Measurements from ENCODE around the gene BRSK2. TPM values are rescaled to one million over a fixed set of nuclear protein-coding genes. Genes with fewer than 3 reads are reported as not detected.

Gene BRSK2
- total and polyA plus RNA-seq, 2 experiments from 2014 or later: 0.11 TPM; not detected in 1

GRCh38 chr11:1392111-1392510 lies 2.4 kb downstream of the BRSK2 start:
- Histone ChIP-seq H3K27me3 (replicated peaks; ENCODE audit: insufficient read depth) (peaks cover 14% of the 10 kb centered on the region), H3K79me2 (ENCODE audit: insufficient read depth) (no peaks in the 10 kb centered on the region), H3K9me2 (ENCODE audit: insufficient read depth) (no peaks in the 10 kb centered on the region), H3K4me2 (ENCODE audit: unreplicated experiment) (no peak overlapping the region), H3K4me3 (no peak overlapping the region), H3K4me1 (ENCODE audit: insufficient read depth) (no peaks in the 10 kb centered on the region), H3K9ac (no peak overlapping the region), H4K20me1 (ENCODE audit: insufficient read depth) (no peaks in the 10 kb centered on the region), H3K36me3 (ENCODE audit: low read depth) (no peaks in the 10 kb centered on the region), H3F3A (ENCODE audit: insufficient read depth) (no peaks in the 10 kb centered on the region), H2AFZ (no peak overlapping the region), H3K27ac (no peak overlapping the region), H3K9me3 (ENCODE audit: low read depth) (no peaks in the 10 kb centered on the region)
- in situ Hi-C loops (cut with MboI): no loop called here
- DNase-seq: no peak
- TF ChIP-seq EZH2phosphoT487 (IDR thresholded peaks at IDR 0.05; ENCODE audit: insufficient read depth, low read depth) (no peak), EZH2 (IDR thresholded peaks at IDR 0.05; ENCODE audit: insufficient read depth, poor library complexity, severe bottlenecking) (no peak)
- WGBS, 2 experiments (ENCODE audit: low coverage in 1 of 2, low lambda C conversion rate in 2 of 2, missing lambda C conversion rate in 2 of 2): 59 to 62% methylated on average over 12 of the region's 12 CpGs

DNA sequence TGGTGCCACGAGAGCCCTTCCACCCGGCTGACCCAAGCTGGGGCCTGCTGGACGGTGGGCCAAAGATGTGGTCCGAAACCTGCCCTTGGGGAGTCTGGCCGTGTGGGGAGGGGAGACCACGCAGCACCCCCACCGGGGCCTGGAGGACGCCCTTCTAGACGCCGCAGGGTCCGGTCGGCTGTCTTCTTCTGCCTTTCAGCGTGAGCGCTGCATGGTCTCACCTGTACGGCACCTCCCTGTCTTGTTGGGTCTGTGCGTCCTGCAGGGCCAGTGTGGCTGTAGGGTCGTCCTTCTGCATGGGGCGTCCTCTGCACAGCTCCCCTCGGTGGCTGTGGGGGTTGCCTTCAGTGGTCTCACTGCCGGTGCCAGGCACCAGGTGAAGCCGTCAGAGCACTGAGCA lies 2.8 kb downstream of the BRSK2 start:
- no peak overlapping the region for H3K9ac ChIP-seq
- no peaks in the 10 kb centered on the region for H3K9me2 ChIP-seq (ENCODE audit: insufficient read depth)
- H3K27me3 ChIP-seq (replicated peaks; ENCODE audit: insufficient read depth): peaks cover 14% of the 10 kb centered on the region
- no peaks in the 10 kb centered on the region for H3K4me1 ChIP-seq (ENCODE audit: insufficient read depth)
- H2AFZ ChIP-seq: no peak overlapping the region
- H3K4me2 ChIP-seq (ENCODE audit: unreplicated experiment): no peak overlapping the region
- no peaks in the 10 kb centered on the region for H4K20me1 ChIP-seq (ENCODE audit: insufficient read depth)
- H3K4me3 ChIP-seq: no peak overlapping the region
- in situ Hi-C loops (cut with MboI): no loop called here
- 63 to 72% methylated on average over 18 to 21 of the region's 21 CpGs for WGBS, 2 experiments (ENCODE audit: low coverage in 1 of 2, low lambda C conversion rate in 2 of 2, missing lambda C conversion rate in 2 of 2)
- H3K27ac ChIP-seq: no peak overlapping the region
- TF ChIP-seq EZH2 (IDR thresholded peaks at IDR 0.05; ENCODE audit: insufficient read depth, poor library complexity, severe bottlenecking) (no peak), EZH2phosphoT487 (IDR thresholded peaks at IDR 0.05; ENCODE audit: insufficient read depth, low read depth) (no peak)
- DNase-seq: no peak
- H3K79me2 ChIP-seq (ENCODE audit: insufficient read depth): no peaks in the 10 kb centered on the region
- no peaks in the 10 kb centered on the region for H3F3A ChIP-seq (ENCODE audit: insufficient read depth)
- H3K36me3 ChIP-seq (ENCODE audit: low read depth): no peaks in the 10 kb centered on the region
- no peaks in the 10 kb centered on the region for H3K9me3 ChIP-seq (ENCODE audit: low read depth)

DNA sequence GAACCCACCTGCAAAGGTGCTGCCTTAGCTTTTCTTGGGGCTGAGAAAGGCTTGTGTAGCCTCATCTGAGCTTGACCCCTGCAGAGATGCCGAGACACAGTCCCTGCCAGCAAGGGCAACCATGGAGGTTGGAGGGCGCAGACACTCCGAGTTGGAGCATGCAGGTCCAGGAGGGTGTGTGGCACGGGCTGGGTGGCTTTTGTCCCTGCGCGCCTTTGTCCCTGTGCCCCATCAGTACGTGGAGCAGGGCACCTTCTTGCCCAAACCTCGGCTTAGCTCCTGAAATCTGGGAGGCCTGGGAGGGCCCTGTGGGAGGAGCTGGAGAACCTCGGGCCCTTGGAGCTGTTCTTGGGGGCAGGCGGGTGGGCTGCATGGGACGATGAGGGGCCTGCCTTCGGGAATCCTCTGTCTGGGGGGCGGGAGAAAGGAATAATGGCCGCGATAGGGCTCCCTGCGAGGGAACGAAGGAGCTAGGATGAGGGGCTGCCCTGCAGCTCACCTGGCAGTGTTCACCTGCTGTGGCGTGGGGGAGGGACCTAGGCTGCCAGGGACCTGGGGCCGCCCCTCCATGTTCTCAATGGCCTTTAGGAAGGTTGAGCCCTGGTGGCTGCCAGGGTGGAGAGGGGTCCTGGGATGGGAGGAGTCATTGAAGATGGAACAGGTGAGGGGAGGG lies 3.4 kb downstream of the BRSK2 start:
- 71 to 79% methylated on average over 16 to 19 of the region's 19 CpGs for WGBS, 2 experiments (ENCODE audit: low coverage in 1 of 2, low lambda C conversion rate in 2 of 2, missing lambda C conversion rate in 2 of 2)

GRCh38 chr11:1394936-1395772 lies 5.4 kb downstream of the BRSK2 start:
- in situ Hi-C loops (cut with MboI): no loop called here
- H4K20me1 ChIP-seq (ENCODE audit: insufficient read depth): no peaks in the 10 kb centered on the region
- H2AFZ ChIP-seq: no peak overlapping the region
- H3F3A ChIP-seq (ENCODE audit: insufficient read depth): no peaks in the 10 kb centered on the region
- peaks cover 14% of the 10 kb centered on the region for H3K27me3 ChIP-seq (replicated peaks; ENCODE audit: insufficient read depth)
- H3K4me2 ChIP-seq (ENCODE audit: unreplicated experiment): no peak overlapping the region
- no peaks in the 10 kb centered on the region for H3K36me3 ChIP-seq (ENCODE audit: low read depth)
- H3K4me1 ChIP-seq (ENCODE audit: insufficient read depth): no peaks in the 10 kb centered on the region
- H3K9me3 ChIP-seq (ENCODE audit: low read depth): no peaks in the 10 kb centered on the region
- 77 to 79% methylated on average over 28 to 29 of the region's 29 CpGs for WGBS, 2 experiments (ENCODE audit: low coverage in 1 of 2, low lambda C conversion rate in 2 of 2, missing lambda C conversion rate in 2 of 2)
- DNase-seq: no peak
- no peak overlapping the region for H3K27ac ChIP-seq
- no peaks in the 10 kb centered on the region for H3K79me2 ChIP-seq (ENCODE audit: insufficient read depth)
- no peaks in the 10 kb centered on the region for H3K9me2 ChIP-seq (ENCODE audit: insufficient read depth)
- H3K4me3 ChIP-seq: no peak overlapping the region
- no peak for TF ChIP-seq EZH2phosphoT487 (IDR thresholded peaks at IDR 0.05; ENCODE audit: insufficient read depth, low read depth)
- TF ChIP-seq EZH2 (IDR thresholded peaks at IDR 0.05; ENCODE audit: insufficient read depth, poor library complexity, severe bottlenecking): no peak
- no peak overlapping the region for H3K9ac ChIP-seq

More for the DNA sequence above, 3.4 kb downstream of the BRSK2 start:
- no peaks in the 10 kb centered on the region for H3F3A ChIP-seq (ENCODE audit: insufficient read depth)
- H3K79me2 ChIP-seq (ENCODE audit: insufficient read depth): no peaks in the 10 kb centered on the region
- DNase-seq: no peak
- TF ChIP-seq EZH2 (IDR thresholded peaks at IDR 0.05; ENCODE audit: insufficient read depth, poor library complexity, severe bottlenecking) (no peak), EZH2phosphoT487 (IDR thresholded peaks at IDR 0.05; ENCODE audit: insufficient read depth, low read depth) (no peak)
- no peaks in the 10 kb centered on the region for H3K4me1 ChIP-seq (ENCODE audit: insufficient read depth)
- no peak overlapping the region for H3K27ac ChIP-seq
- H3K4me2 ChIP-seq (ENCODE audit: unreplicated experiment): no peak overlapping the region
- no peaks in the 10 kb centered on the region for H4K20me1 ChIP-seq (ENCODE audit: insufficient read depth)
- H3K4me3 ChIP-seq: no peak overlapping the region
- in situ Hi-C loops (cut with MboI): no loop called here
- H2AFZ ChIP-seq: no peak overlapping the region
- H3K9ac ChIP-seq: no peak overlapping the region
- no peaks in the 10 kb centered on the region for H3K9me2 ChIP-seq (ENCODE audit: insufficient read depth)
- H3K27me3 ChIP-seq (replicated peaks; ENCODE audit: insufficient read depth): peaks cover 14% of the 10 kb centered on the region
- H3K36me3 ChIP-seq (ENCODE audit: low read depth): no peaks in the 10 kb centered on the region
- no peaks in the 10 kb centered on the region for H3K9me3 ChIP-seq (ENCODE audit: low read depth)

Data from GM23248 (cell line).